Glomerular visceral epithelial cell (primary cell): ENCODE data around the gene LGALSL.

Experiments used
- DNase-seq: peaks from one replicate; pipeline ENCODE4 v3.0.0-alpha.2; 2016; ENCODE audit errors: extremely low spot score

The LGALSL gene

GRCh38 chr2:64471600-64471999, 17.6 kb downstream of the LGALSL start:
- DNase-seq = no peak

- DNase-seq = no peak
These were observed 18.9 kb downstream of the LGALSL start for GRCh38 chr2:64472881-64473280.

- DNase-seq = no peak
These were observed 20.2 kb downstream of the LGALSL start for GRCh38 chr2:64474121-64474571.

- DNase-seq = no peak
These were observed 20.7 kb downstream of the LGALSL start for GRCh38 chr2:64474636-64475035.

GRCh38 chr2:64477037-64477436, 23.1 kb downstream of the LGALSL start:
- no peak for DNase-seq

GRCh38 chr2:64477979-64478378, 24.0 kb downstream of the LGALSL start:
- no peak for DNase-seq

GRCh38 chr2:64478502-64479230, 24.7 kb downstream of the LGALSL start:
- no peak for DNase-seq

- DNase-seq = no peak
These were observed 25.5 kb downstream of the LGALSL start for GRCh38 chr2:64479259-64480117.

GRCh38 chr2:64481665-64482064, 27.7 kb downstream of the LGALSL start:
- DNase-seq = no peak

GRCh38 chr2:64482243-64482642, 28.3 kb downstream of the LGALSL start:
- no peak for DNase-seq

- DNase-seq = peak; percentile 13
These were observed 29.0 kb downstream of the LGALSL start for GRCh38 chr2:64482765-64483504.

- DNase-seq = no peak
These were observed 31.4 kb downstream of the LGALSL start for GRCh38 chr2:64485331-64485730.

GRCh38 chr2:64485961-64486360, 32.0 kb downstream of the LGALSL start:
- DNase-seq = no peak

GRCh38 chr2:64487256-64488049, 33.5 kb downstream of the LGALSL start:
- DNase-seq = no peak

GRCh38 chr2:64488050-64488974, 34.4 kb downstream of the LGALSL start:
- peak; percentile 57 for DNase-seq

GRCh38 chr2:64489081-64489751, 35.3 kb downstream of the LGALSL start:
- DNase-seq = no peak

GRCh38 chr2:64491426-64491825, 37.5 kb downstream of the LGALSL start:
- DNase-seq = no peak

GRCh38 chr2:64492272-64492671, 38.3 kb downstream of the LGALSL start:
- no peak for DNase-seq

GRCh38 chr2:64492821-64493220, 38.9 kb downstream of the LGALSL start:
- no peak for DNase-seq

GRCh38 chr2:64493788-64494187, 39.8 kb downstream of the LGALSL start:
- DNase-seq = no peak
